Cardiac muscle cell (in vitro differentiated cells and primary cell): ENCODE data around the gene F2. TPM values are rescaled to one million over a fixed set of nuclear protein-coding genes. Genes with fewer than 3 reads are reported as not detected.
"Not testable (repeated sequence)": the region's sequence is repeated elsewhere in the genome, so short reads cannot be mapped to it uniquely, and the experiment has no call there.

Experiments
- DNase-seq, 2 donors: peaks; one replicate each; pipeline versions ENCODE4 v3.0.0 to v3.0.0-alpha.2; 2010 to 2017; ENCODE audit warnings: low read depth in 1 of 2, low spot score in 1 of 2
- H3K27ac ChIP-seq: fragments of 200-600 bp; sonication (generic); 2 replicates; pipeline ENCODE4 v1.5.1; 2016
- H3K27me3 ChIP-seq: fragments of 200-600 bp; sonication (generic); 2 replicates; pipeline ENCODE4 v1.6.0; 2016; ENCODE audit warnings: control low read depth
- H3K36me3 ChIP-seq: fragments of 200-600 bp; sonication (generic); 2 replicates; pipeline ENCODE4 v1.5.1; 2016; ENCODE audit warnings: control low read depth
- H3K4me1 ChIP-seq: fragments of 200-600 bp; sonication (generic); 2 replicates; pipeline ENCODE4 v1.8.1; 2017; ENCODE audit warnings: low read depth, mild to moderate bottlenecking, mixed run types
- H3K4me3 ChIP-seq: fragments of 200-600 bp; sonication (generic); 2 replicates; pipeline ENCODE4 v1.5.1; 2016; ENCODE audit warnings: mild to moderate bottlenecking
- H3K9me3 ChIP-seq: fragments of 200-600 bp; sonication (generic); 2 replicates; pipeline ENCODE4 v1.5.1; 2017; ENCODE audit warnings: low read depth, mild to moderate bottlenecking, control low read depth
- polyA plus RNA-seq: library from polyadenylated mRNA; unstranded; fragments of >200 nt; fragmentation: Nextera tagmentation; extraction: Ambion mirVana; gene quantifications from 2 replicates; pipeline ENCODE4 v1.2.1, GENCODE V29; 2016
- total RNA-seq: library from RNA; depleted of rRNA; stranded (reverse); fragments of >200 nt; gene quantifications from 2 replicates; pipeline ENCODE4 v1.2.3, GENCODE V29; 2016
- TF ChIP-seq, protein P1 (sequence below): IDR thresholded peaks from 2 replicates; pipeline ENCODE4 v1.5.1; 2012; ENCODE audit warnings: low read depth, mild to moderate bottlenecking, low read length

F2 gene
- total and polyA plus RNA-seq, 2 experiments from 2014 or later, result 0.27 TPM; not detected in 1

DNA sequence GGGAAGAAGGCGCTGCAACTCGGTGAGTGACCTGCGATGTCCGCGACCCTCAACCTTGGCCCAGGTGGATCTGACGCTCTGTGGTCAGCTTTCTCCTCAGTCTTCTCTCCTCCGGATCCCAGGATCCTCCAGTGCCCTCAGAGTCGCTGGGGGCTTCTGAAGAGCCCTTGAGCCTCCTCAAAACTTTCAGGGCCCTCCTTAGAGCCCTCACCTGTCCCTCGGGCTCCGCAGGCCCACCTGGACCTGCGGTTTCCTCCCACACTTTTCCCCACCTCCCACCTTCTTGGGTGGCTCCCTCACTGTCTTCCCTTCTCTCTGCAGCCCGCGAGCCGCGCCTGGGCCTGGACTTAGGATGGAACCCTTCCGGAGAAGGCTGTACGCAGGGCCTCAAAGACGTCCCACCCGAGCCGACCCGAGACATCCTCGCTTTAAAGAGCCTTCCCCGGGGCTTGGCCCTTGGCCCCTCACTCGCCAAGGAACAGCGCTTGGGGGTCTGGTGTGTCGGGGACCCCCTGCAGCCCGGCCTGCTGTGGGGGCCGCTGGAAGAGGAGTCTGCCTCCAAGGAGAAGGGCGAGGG, 17.8 kb upstream of the F2 start:
- Histone ChIP-seq H3K4me3 (peak overlapping the region; percentile 97), H3K27me3 (no peaks in the 10 kb centered on the region), H3K9me3 (no peaks in the 10 kb centered on the region), H3K36me3 (peaks cover 16% of the 10 kb centered on the region), H3K4me1 (peaks cover 32% of the 10 kb centered on the region), H3K27ac (peak overlapping the region; percentile 100)
- no peak for DNase-seq
- TF ChIP-seq, protein P1, sequence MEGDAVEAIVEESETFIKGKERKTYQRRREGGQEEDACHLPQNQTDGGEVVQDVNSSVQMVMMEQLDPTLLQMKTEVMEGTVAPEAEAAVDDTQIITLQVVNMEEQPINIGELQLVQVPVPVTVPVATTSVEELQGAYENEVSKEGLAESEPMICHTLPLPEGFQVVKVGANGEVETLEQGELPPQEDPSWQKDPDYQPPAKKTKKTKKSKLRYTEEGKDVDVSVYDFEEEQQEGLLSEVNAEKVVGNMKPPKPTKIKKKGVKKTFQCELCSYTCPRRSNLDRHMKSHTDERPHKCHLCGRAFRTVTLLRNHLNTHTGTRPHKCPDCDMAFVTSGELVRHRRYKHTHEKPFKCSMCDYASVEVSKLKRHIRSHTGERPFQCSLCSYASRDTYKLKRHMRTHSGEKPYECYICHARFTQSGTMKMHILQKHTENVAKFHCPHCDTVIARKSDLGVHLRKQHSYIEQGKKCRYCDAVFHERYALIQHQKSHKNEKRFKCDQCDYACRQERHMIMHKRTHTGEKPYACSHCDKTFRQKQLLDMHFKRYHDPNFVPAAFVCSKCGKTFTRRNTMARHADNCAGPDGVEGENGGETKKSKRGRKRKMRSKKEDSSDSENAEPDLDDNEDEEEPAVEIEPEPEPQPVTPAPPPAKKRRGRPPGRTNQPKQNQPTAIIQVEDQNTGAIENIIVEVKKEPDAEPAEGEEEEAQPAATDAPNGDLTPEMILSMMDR, result no peak

DNA sequence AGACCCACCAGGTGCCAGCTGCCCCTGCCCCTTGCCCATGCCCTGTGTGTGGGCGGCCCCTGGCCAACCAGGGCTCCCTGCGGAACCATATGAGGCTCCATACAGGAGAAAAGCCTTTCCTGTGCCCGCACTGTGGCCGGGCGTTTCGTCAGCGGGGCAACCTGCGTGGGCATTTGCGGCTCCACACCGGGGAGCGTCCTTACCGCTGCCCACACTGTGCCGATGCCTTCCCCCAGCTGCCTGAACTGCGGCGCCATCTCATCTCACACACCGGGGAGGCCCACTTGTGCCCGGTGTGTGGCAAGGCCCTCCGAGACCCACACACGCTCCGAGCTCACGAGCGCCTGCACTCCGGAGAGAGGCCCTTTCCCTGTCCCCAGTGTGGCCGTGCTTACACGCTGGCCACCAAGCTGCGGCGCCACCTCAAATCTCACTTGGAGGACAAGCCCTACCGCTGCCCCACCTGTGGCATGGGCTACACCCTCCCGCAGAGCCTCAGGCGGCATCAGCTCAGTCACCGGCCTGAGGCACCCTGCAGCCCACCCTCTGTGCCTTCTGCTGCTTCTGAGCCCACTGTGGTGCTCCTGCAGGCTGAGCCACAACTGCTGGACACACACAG, 13.8 kb upstream of the F2 start:
- peaks cover 18% of the 10 kb centered on the region for H3K36me3 ChIP-seq
- H3K27me3 ChIP-seq, result no peaks in the 10 kb centered on the region
- H3K27ac ChIP-seq, result no peak overlapping the region
- H3K9me3 ChIP-seq, result no peaks in the 10 kb centered on the region
- TF ChIP-seq, protein P1, result no peak
- H3K4me3 ChIP-seq, result no peak overlapping the region
- H3K4me1 ChIP-seq, result peaks cover 4% of the 10 kb centered on the region
- no peak for DNase-seq

DNA sequence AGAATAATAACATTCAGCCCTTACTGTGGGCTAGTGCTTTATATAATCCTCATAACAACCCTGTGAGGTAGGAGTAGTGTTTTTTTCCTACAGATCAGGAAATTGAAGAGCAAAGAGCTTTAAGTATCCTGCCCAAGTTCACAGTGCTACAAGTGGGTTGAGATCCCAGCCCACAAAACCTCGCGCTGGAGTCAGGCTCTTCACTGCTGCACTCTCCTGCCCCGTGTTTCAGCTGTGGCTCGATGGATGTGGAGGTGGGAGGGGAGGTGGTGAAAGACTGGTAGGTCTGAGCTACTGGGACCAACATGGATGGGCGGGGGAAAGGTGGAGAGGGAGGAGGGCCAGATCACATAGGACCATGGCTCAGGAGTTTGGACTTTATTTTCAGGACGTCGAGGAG, 12.1 kb upstream of the F2 start:
- DNase-seq, result no peak
- Histone ChIP-seq H3K27me3 (no peaks in the 10 kb centered on the region), H3K4me1 (peaks cover under 1% of the 10 kb centered on the region), H3K27ac (no peak overlapping the region), H3K36me3 (peaks cover 18% of the 10 kb centered on the region), H3K4me3 (no peak overlapping the region), H3K9me3 (no peaks in the 10 kb centered on the region)
- TF ChIP-seq, protein P1, result no peak

DNA sequence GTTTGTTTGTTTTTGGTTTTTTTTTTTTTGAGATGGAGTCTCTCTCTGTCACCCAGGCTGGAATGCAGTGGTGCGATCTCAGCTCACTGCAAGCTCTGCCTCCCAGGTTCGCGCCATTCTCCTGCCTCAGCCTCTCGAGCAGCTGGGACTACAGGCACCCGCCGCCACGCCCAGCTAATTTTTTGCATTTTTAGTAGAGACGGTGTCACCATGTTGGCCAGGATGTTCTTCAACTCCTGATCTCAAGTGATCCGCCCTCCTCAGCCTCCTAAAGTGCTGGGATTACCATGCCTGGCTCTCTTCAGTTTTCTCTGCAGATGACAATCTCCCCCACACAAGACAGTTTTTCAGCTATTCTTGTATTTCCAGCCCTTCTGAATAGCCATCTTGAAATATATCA, 9.7 kb upstream of the F2 start:
- H3K4me3 ChIP-seq, H3K4me1 ChIP-seq, H3K9me3 ChIP-seq, DNase-seq, H3K27me3 ChIP-seq, H3K27ac ChIP-seq: not testable (repeated sequence)
- peaks cover 13% of the 10 kb centered on the region for H3K36me3 ChIP-seq

DNA sequence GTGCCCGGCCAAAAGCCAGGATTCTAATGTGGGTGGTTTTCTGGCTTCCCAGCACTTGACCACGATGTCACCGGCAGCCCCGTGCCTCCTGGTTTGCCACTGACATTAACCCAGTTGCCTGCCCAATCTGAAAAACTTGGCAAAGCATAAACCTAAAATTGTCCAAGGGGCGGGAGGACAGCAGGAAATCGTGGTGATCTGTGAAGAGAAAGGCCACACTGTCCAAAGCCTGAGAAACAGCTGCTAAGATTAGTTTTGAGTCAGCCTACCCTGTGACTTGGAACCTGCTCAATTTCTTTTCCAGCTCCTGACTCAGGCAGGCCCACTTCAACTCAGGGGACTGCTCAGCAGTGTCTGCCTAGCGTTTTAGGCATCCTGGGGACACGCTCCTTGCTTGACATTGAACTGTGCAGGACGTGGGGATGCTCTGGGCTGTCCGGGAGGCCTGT, 8.2 kb upstream of the F2 start:
- no peaks in the 10 kb centered on the region for H3K4me1 ChIP-seq
- no peak overlapping the region for H3K27ac ChIP-seq
- DNase-seq, result peak in 1 of 2 donors; percentile 93
- H3K36me3 ChIP-seq, result peaks cover 5% of the 10 kb centered on the region
- H3K27me3 ChIP-seq, result no peaks in the 10 kb centered on the region
- TF ChIP-seq, protein P1, result no peak
- H3K9me3 ChIP-seq, result no peaks in the 10 kb centered on the region
- no peak overlapping the region for H3K4me3 ChIP-seq

DNA sequence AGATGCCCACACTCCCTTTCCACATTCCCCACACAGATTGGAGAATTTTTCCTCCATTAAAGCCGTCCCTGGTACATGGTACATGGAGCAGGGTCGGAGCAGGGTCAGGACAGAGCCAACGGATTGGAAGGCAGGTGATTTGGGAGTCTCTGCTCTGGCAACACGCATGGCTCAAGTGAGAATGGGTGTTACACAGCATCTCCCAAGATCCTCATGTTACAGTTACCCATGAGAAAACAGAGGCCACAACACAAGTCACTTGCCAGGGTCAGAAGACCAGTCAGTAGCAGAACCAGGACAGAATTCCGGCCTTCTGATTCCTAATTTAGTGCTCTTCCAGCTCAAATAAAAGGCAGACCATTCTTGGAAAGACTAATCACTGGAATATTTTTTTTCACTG, 7.7 kb upstream of the F2 start:
- H3K27me3 ChIP-seq, result no peaks in the 10 kb centered on the region
- no peak overlapping the region for H3K4me3 ChIP-seq
- H3K36me3 ChIP-seq, result peaks cover 2% of the 10 kb centered on the region
- TF ChIP-seq, protein P1, result no peak
- no peaks in the 10 kb centered on the region for H3K9me3 ChIP-seq
- no peak for DNase-seq
- no peak overlapping the region for H3K27ac ChIP-seq
- no peaks in the 10 kb centered on the region for H3K4me1 ChIP-seq
